ENCODE data around the gene ERMARD.

ERMARD gene

GRCh38 chr6:169811521-169812256 is 60.3 kb downstream of the ERMARD start:
- no peaks in the 10 kb centered on the region for H3K79me2 ChIP-seq (ENCODE audit: low read length)

GRCh38 chr6:169812257-169812644 is 60.8 kb downstream of the ERMARD start:
- H2AFZ ChIP-seq (ENCODE audit: low read length): no peak overlapping the region
- no peaks in the 10 kb centered on the region for H3K4me1 ChIP-seq (ENCODE audit: low read length)
- TF ChIP-seq EZH2phosphoT487 (IDR thresholded peaks at IDR 0.05; ENCODE audit: low read length): no peak
- no peak for TF ChIP-seq EZH2 (optimal IDR thresholded peaks at IDR 0.05; ENCODE audit: low read depth, low read length)
- no peak for TF ChIP-seq CTCF (IDR thresholded peaks at IDR 0.05; ENCODE audit: low read length)
- no peaks in the 10 kb centered on the region for H3K79me2 ChIP-seq (ENCODE audit: low read length)
- H3K9ac ChIP-seq (ENCODE audit: low read length): no peak overlapping the region
- no peak overlapping the region for H3K4me3 ChIP-seq (ENCODE audit: low read length)
- H4K20me1 ChIP-seq (ENCODE audit: insufficient read depth, low read length): no peaks in the 10 kb centered on the region
- H3K27ac ChIP-seq (ENCODE audit: low read length): no peak overlapping the region
- no peak for DNase-seq
- no peaks in the 10 kb centered on the region for H3K9me2 ChIP-seq (replicated peaks; ENCODE audit: insufficient read depth, low read length)
- H3K4me2 ChIP-seq (ENCODE audit: low read depth, low read length): no peak overlapping the region
- no peaks in the 10 kb centered on the region for H3K27me3 ChIP-seq (replicated peaks; ENCODE audit: insufficient read depth, low read length)
- no peaks in the 10 kb centered on the region for H3K9me3 ChIP-seq (replicated peaks; ENCODE audit: insufficient read depth, low read length)
- no peaks in the 10 kb centered on the region for H3F3A ChIP-seq (ENCODE audit: insufficient read depth, low read length)
- no peaks in the 10 kb centered on the region for H3K36me3 ChIP-seq (replicated peaks; ENCODE audit: insufficient read depth, low read length)

More at GRCh38 chr6:169811521-169812256, 60.3 kb downstream of the ERMARD start:
- H3K4me2 ChIP-seq (ENCODE audit: low read depth, low read length): no peak overlapping the region
- no peaks in the 10 kb centered on the region for H3K4me1 ChIP-seq (ENCODE audit: low read length)
- no peak overlapping the region for H3K9ac ChIP-seq (ENCODE audit: low read length)
- no peak overlapping the region for H3K27ac ChIP-seq (ENCODE audit: low read length)
- H3F3A ChIP-seq (ENCODE audit: insufficient read depth, low read length): no peaks in the 10 kb centered on the region
- TF ChIP-seq EZH2phosphoT487 (IDR thresholded peaks at IDR 0.05; ENCODE audit: low read length) (no peak), CTCF (IDR thresholded peaks at IDR 0.05; ENCODE audit: low read length) (no peak), EZH2 (optimal IDR thresholded peaks at IDR 0.05; ENCODE audit: low read depth, low read length) (no peak)
- H4K20me1 ChIP-seq (ENCODE audit: insufficient read depth, low read length): no peaks in the 10 kb centered on the region
- no peaks in the 10 kb centered on the region for H3K27me3 ChIP-seq (replicated peaks; ENCODE audit: insufficient read depth, low read length)
- DNase-seq: no peak
- H3K9me3 ChIP-seq (replicated peaks; ENCODE audit: insufficient read depth, low read length): no peaks in the 10 kb centered on the region
- H3K4me3 ChIP-seq (ENCODE audit: low read length): no peak overlapping the region
- no peaks in the 10 kb centered on the region for H3K9me2 ChIP-seq (replicated peaks; ENCODE audit: insufficient read depth, low read length)
- H2AFZ ChIP-seq (ENCODE audit: low read length): no peak overlapping the region
- H3K36me3 ChIP-seq (replicated peaks; ENCODE audit: insufficient read depth, low read length): no peaks in the 10 kb centered on the region

- Histone ChIP-seq H3K36me3 (replicated peaks; ENCODE audit: insufficient read depth, low read length) (no peaks in the 10 kb centered on the region), H3K9ac (ENCODE audit: low read length) (no peak overlapping the region), H3F3A (ENCODE audit: insufficient read depth, low read length) (no peaks in the 10 kb centered on the region), H3K4me2 (ENCODE audit: low read depth, low read length) (no peak overlapping the region), H3K9me3 (replicated peaks; ENCODE audit: insufficient read depth, low read length) (no peaks in the 10 kb centered on the region), H3K9me2 (replicated peaks; ENCODE audit: insufficient read depth, low read length) (no peaks in the 10 kb centered on the region), H2AFZ (ENCODE audit: low read length) (no peak overlapping the region), H3K4me1 (ENCODE audit: low read length) (no peaks in the 10 kb centered on the region), H3K79me2 (ENCODE audit: low read length) (no peaks in the 10 kb centered on the region), H4K20me1 (ENCODE audit: insufficient read depth, low read length) (no peaks in the 10 kb centered on the region), H3K27me3 (replicated peaks; ENCODE audit: insufficient read depth, low read length) (no peaks in the 10 kb centered on the region), H3K27ac (ENCODE audit: low read length) (no peak overlapping the region), H3K4me3 (ENCODE audit: low read length) (no peak overlapping the region)
- TF ChIP-seq EZH2 (optimal IDR thresholded peaks at IDR 0.05; ENCODE audit: low read depth, low read length) (no peak), EZH2phosphoT487 (IDR thresholded peaks at IDR 0.05; ENCODE audit: low read length) (no peak), CTCF (IDR thresholded peaks at IDR 0.05; ENCODE audit: low read length) (no peak)
- DNase-seq: no peak
Measured at GRCh38 chr6:169813969-169814368, 62.5 kb downstream of the ERMARD start.

All from MM.1S (cell line).